ENCODE measurements around the gene SPINDOC. TPM values are rescaled to one million over a fixed set of nuclear protein-coding genes. Genes with fewer than 3 reads are reported as not detected.
A peak's percentile ranks its signal among the peaks of the same experiment; 100 is the strongest.

SPINDOC gene
- total RNA-seq, 4 donors from 2014 or later: 1.5 to 9.8 (median 5.2) TPM

DNA sequence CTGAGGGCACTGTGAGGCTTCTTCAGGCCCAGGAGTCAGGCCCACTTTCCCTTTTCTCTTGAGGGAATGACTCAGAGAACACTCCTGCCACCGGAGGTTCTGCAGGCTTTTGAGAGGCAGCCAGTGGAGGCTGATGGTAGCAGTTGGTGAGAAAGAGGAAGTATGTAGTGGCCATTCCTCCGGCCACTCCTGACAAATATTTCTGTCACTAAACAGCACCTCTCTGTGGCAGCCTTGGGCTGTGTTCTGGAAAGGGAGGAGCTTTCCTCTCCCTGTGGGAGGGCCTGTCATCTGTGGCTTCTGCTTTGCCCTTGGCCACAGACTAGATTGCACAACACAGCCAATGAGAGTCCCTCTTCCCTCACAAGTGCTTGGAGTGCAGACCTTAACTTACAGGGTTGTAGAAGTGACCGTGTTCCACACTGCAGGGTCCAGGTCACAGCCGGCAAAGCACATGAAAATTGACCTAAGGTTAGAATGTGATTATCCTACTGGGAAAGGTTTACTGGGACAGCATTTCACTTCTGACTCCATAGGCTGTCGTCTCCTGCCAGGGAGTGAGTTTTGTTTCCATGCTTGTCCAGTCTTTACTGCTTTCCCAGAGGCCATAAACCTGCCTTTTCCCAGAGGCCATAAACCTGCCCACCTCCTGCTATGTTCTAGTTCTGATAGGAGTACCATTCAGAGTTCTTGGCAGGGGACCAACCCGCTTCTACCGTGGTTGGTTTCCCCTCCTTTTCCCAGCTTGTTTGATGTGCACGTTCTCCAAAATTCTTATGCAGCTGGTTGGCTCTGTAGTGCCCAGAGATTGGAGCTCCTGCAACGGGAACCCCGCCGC lies 58.9 kb downstream of the SPINDOC start:
- 10 to 19% methylated on average over 2 to 11 of the region's 11 CpGs for WGBS, 2 donors (ENCODE audit: low coverage in 1 of 2)
- peak overlapping the region; percentile 74 to 85 (median 82) for H3K27ac ChIP-seq
- H3K36me3 ChIP-seq: no peaks in the 10 kb centered on the region
- peaks cover 44 to 77% (median 64%) of the 10 kb centered on the region in 4 donors for H3K4me1 ChIP-seq
- intact Hi-C loops (cut with DNase I; ENCODE audit: low total_unique reads) (no loop called here), in situ Hi-C loops (cut with MboI; ENCODE audit: low pct_ligation_motif_present in 1 of 4, low pct_unique_long_range_greater_than_20kb in 1 of 4, low sequenced_read_pairs in 3 of 4) (no loop called here)
- DNase-seq: peak; percentile 87
- H3K9me3 ChIP-seq: no peaks in the 10 kb centered on the region
- TF ChIP-seq POLR2A (IDR thresholded peaks at IDR 0.05): no peak
- no peak for TF ChIP-seq EP300 (IDR thresholded peaks at IDR 0.05; ENCODE audit: low read depth)
- TF ChIP-seq, protein P1, sequence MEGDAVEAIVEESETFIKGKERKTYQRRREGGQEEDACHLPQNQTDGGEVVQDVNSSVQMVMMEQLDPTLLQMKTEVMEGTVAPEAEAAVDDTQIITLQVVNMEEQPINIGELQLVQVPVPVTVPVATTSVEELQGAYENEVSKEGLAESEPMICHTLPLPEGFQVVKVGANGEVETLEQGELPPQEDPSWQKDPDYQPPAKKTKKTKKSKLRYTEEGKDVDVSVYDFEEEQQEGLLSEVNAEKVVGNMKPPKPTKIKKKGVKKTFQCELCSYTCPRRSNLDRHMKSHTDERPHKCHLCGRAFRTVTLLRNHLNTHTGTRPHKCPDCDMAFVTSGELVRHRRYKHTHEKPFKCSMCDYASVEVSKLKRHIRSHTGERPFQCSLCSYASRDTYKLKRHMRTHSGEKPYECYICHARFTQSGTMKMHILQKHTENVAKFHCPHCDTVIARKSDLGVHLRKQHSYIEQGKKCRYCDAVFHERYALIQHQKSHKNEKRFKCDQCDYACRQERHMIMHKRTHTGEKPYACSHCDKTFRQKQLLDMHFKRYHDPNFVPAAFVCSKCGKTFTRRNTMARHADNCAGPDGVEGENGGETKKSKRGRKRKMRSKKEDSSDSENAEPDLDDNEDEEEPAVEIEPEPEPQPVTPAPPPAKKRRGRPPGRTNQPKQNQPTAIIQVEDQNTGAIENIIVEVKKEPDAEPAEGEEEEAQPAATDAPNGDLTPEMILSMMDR (IDR thresholded peaks at IDR 0.05): peak; percentile 34 to 71 (median 37)
- TF ChIP-seq POLR2AphosphoS5 (IDR thresholded peaks at IDR 0.05): peak; percentile 42 to 79 (median 67)
- peak overlapping the region in 1 of 4 donors; percentile 1 for H3K4me3 ChIP-seq
- H3K27me3 ChIP-seq: no peaks in the 10 kb centered on the region

DNA sequence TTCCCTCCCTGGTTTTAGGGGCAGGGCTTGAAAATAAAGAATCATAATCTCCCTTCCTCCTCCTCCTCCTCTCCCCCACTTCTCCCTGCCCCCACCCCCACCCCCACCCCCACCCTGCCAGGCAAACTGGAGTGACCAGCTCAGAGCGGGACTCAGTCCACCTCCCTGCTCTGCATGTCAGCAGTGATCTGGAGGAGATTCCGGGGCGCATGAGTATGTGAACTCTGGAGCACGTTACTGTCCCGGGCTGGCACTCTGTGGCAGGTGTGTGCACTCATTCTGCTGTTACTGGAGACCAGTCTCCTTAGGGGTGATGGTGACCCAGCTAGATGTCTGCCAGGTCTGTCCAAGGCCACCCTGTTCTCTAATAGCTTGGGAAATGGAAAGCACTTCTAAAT lies 59.5 kb downstream of the SPINDOC start:
- peak; percentile 45 for DNase-seq
- in situ Hi-C loops (cut with MboI; ENCODE audit: low pct_ligation_motif_present in 1 of 4, low pct_unique_long_range_greater_than_20kb in 1 of 4, low sequenced_read_pairs in 3 of 4): no loop called here
- 32% methylated on average over 5 of the region's 5 CpGs; no CpG with 5 or more reads in 1 of the 2 donors for WGBS, 2 donors (ENCODE audit: low coverage in 1 of 2)
- Histone ChIP-seq H3K9me3 (no peaks in the 10 kb centered on the region), H3K4me3 (peak overlapping the region in 1 of 4 donors; percentile 1), H3K36me3 (no peaks in the 10 kb centered on the region), H3K4me1 (peaks cover 44 to 71% (median 57%) of the 10 kb centered on the region in 4 donors), H3K27ac (peak overlapping the region; percentile 74 to 85 (median 82)), H3K27me3 (no peaks in the 10 kb centered on the region)
- intact Hi-C loops (cut with DNase I; ENCODE audit: low total_unique reads): no loop called here
- no peak for TF ChIP-seq POLR2A (IDR thresholded peaks at IDR 0.05)
- no peak for TF ChIP-seq POLR2AphosphoS5 (IDR thresholded peaks at IDR 0.05)
- no peak for TF ChIP-seq EP300 (IDR thresholded peaks at IDR 0.05; ENCODE audit: low read depth)
- TF ChIP-seq, protein P1 (IDR thresholded peaks at IDR 0.05): no peak

DNA sequence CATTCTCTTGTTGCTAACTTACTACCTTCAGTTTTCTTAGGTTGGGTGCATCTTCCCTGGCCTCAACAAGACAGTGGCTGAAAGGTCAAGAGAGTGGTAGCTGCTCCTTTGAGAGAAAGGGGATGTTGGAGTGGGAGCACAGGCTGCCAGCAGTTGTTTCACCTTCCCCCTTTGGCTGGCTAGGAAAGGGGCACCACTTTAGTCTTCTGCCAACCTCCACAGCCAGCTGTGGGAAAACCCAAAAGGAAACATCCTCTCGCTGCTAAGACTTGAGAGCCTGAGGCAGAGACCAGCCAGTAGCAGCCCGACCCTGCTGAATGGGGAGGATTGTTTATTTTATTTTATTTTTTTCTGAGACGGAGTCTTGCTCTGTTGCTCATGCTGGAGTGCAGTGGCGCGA lies 60.1 kb downstream of the SPINDOC start:
- Histone ChIP-seq H3K27ac (peak overlapping the region; percentile 74 to 85 (median 82)), H3K4me3 (no peak overlapping the region), H3K36me3 (no peaks in the 10 kb centered on the region), H3K9me3 (no peaks in the 10 kb centered on the region), H3K27me3 (no peaks in the 10 kb centered on the region), H3K4me1 (peaks cover 44 to 67% (median 53%) of the 10 kb centered on the region in 4 donors)
- intact Hi-C loops (cut with DNase I; ENCODE audit: low total_unique reads) (no loop called here), in situ Hi-C loops (cut with MboI; ENCODE audit: low pct_ligation_motif_present in 1 of 4, low pct_unique_long_range_greater_than_20kb in 1 of 4, low sequenced_read_pairs in 3 of 4) (no loop called here)
- WGBS, 2 donors (ENCODE audit: low coverage in 1 of 2): 33 to 69% methylated on average over 1 to 5 of the region's 5 CpGs
- no peak for DNase-seq
- no peak for TF ChIP-seq POLR2A (IDR thresholded peaks at IDR 0.05)
- no peak for TF ChIP-seq POLR2AphosphoS5 (IDR thresholded peaks at IDR 0.05)
- TF ChIP-seq EP300 (IDR thresholded peaks at IDR 0.05; ENCODE audit: low read depth): no peak
- TF ChIP-seq, protein P1 (IDR thresholded peaks at IDR 0.05): no peak

DNA sequence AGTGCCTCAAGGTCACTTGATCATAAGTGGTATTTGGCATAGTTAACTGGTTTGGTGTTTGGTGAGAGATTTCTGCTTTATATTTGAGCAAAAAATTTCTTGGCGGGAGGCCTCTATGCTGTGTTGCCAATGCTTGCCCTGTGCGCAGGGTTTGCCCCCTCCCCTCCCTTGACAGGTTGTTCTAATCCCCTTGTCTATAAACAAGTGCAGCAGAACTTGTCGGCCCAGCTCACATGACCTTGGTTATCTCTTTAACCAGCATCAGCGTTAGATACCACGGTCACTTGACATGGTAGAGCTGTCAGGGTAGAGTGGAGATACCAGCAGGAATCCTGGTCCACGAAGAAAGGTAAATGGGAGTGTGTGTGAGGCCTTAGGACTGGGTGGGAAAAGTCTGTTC lies 61.3 kb downstream of the SPINDOC start:
- DNase-seq: no peak
- H3K27ac ChIP-seq: no peak overlapping the region
- H3K4me3 ChIP-seq: no peak overlapping the region
- in situ Hi-C loops (cut with MboI; ENCODE audit: low pct_ligation_motif_present in 1 of 4, low pct_unique_long_range_greater_than_20kb in 1 of 4, low sequenced_read_pairs in 3 of 4): no loop called here
- H3K9me3 ChIP-seq: no peaks in the 10 kb centered on the region
- H3K4me1 ChIP-seq: peaks cover 36 to 65% (median 50%) of the 10 kb centered on the region in 4 donors
- intact Hi-C loops (cut with DNase I; ENCODE audit: low total_unique reads): no loop called here
- H3K27me3 ChIP-seq: no peaks in the 10 kb centered on the region
- no peak for TF ChIP-seq EP300 (IDR thresholded peaks at IDR 0.05; ENCODE audit: low read depth)
- no peak for TF ChIP-seq POLR2AphosphoS5 (IDR thresholded peaks at IDR 0.05)
- TF ChIP-seq POLR2A (IDR thresholded peaks at IDR 0.05): no peak
- TF ChIP-seq, protein P1 (IDR thresholded peaks at IDR 0.05): no peak
- 60 to 68% methylated on average over 2 to 6 of the region's 6 CpGs for WGBS, 2 donors (ENCODE audit: low coverage in 1 of 2)
- H3K36me3 ChIP-seq: no peaks in the 10 kb centered on the region
